ENCODE data around the gene CC2D2B.

The CC2D2B gene

GRCh38 chr10:95988702-95989101, 80.9 kb downstream of the CC2D2B start:
- TF ChIP-seq, protein P1, sequence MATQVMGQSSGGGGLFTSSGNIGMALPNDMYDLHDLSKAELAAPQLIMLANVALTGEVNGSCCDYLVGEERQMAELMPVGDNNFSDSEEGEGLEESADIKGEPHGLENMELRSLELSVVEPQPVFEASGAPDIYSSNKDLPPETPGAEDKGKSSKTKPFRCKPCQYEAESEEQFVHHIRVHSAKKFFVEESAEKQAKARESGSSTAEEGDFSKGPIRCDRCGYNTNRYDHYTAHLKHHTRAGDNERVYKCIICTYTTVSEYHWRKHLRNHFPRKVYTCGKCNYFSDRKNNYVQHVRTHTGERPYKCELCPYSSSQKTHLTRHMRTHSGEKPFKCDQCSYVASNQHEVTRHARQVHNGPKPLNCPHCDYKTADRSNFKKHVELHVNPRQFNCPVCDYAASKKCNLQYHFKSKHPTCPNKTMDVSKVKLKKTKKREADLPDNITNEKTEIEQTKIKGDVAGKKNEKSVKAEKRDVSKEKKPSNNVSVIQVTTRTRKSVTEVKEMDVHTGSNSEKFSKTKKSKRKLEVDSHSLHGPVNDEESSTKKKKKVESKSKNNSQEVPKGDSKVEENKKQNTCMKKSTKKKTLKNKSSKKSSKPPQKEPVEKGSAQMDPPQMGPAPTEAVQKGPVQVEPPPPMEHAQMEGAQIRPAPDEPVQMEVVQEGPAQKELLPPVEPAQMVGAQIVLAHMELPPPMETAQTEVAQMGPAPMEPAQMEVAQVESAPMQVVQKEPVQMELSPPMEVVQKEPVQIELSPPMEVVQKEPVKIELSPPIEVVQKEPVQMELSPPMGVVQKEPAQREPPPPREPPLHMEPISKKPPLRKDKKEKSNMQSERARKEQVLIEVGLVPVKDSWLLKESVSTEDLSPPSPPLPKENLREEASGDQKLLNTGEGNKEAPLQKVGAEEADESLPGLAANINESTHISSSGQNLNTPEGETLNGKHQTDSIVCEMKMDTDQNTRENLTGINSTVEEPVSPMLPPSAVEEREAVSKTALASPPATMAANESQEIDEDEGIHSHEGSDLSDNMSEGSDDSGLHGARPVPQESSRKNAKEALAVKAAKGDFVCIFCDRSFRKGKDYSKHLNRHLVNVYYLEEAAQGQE (IDR thresholded peaks at IDR 0.05; ENCODE audit: low read depth): no peak
- no peak for TF ChIP-seq TCF12 (IDR thresholded peaks at IDR 0.05; ENCODE audit: low read depth)
- no peak for TF ChIP-seq TEAD4 (IDR thresholded peaks at IDR 0.05)
- peak; percentile 25; the same call in 1 of the 2 replicates for TF ChIP-seq RAD21 (IDR thresholded peaks at IDR 0.05; ENCODE audit: low read depth)

DNA sequence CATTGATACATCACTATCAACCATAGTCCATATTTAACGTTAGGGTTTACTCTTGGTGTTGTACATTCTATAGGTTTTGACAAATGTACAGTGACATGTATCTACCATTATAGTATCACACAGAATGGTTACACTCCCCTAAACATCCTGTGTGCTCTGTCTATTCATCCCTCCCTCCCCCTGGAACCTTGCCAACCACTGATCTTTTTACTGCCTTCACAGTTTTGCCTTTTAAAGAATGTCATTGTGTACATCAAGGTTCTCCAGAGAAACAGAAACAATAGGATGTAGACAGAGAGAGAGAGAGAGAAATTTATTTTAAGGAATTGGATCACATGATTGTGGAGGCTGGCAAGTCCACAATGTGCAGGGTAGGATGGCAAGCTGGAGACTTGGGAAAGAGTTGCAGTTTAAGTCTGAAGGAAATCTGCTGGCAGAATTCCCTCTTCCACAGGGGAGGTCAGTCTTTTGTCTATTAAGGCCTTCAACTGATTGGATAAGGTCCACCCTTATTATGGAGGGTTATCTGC, 90.5 kb downstream of the CC2D2B start:
- TF ChIP-seq EGR1 (IDR thresholded peaks at IDR 0.05) (no peak), YY1 (IDR thresholded peaks at IDR 0.05; ENCODE audit: low read depth) (no peak), RAD21 (IDR thresholded peaks at IDR 0.05; ENCODE audit: low read depth) (no peak), TCF12 (IDR thresholded peaks at IDR 0.05; ENCODE audit: low read depth) (no peak), ZBTB7A (IDR thresholded peaks at IDR 0.05; ENCODE audit: low read depth) (no peak), TAF1 (IDR thresholded peaks at IDR 0.05; ENCODE audit: low read depth) (no peak), FOXM1 (IDR thresholded peaks at IDR 0.05; ENCODE audit: borderline replicate concordance, low read depth) (no peak), USF1 (IDR thresholded peaks at IDR 0.05) (no peak)
- TF ChIP-seq, protein P1 (IDR thresholded peaks at IDR 0.05; ENCODE audit: low read depth): no peak

DNA sequence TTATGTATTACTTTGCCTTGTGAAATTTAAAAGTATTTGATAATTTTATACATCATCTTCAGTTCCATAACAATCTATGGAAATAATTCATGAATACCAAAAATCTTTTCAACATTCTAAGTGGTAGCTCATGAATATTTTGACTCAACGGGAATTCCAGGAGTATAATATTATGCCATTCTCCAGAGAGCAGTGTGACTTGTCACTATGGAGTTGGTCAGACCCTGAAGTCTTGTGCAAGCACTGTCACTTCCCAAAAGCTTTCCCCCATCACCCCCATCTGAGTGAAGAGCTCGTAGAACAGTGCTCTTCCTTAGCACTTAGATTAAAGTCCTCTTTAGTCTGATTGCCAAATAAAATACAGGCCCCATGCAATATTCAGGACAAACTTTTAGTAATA, 106.2 kb downstream of the CC2D2B start:
- TF ChIP-seq USF1 (IDR thresholded peaks at IDR 0.05): no peak

- TF ChIP-seq EGR1 (IDR thresholded peaks at IDR 0.05) (no peak), YY1 (IDR thresholded peaks at IDR 0.05; ENCODE audit: low read depth) (no peak), NFIC (IDR thresholded peaks at IDR 0.05) (no peak), MAX (IDR thresholded peaks at IDR 0.05) (no peak), CREB1 (IDR thresholded peaks at IDR 0.05; ENCODE audit: low read depth) (no peak), FOXM1 (IDR thresholded peaks at IDR 0.05; ENCODE audit: borderline replicate concordance, low read depth) (no peak), ZBTB7A (IDR thresholded peaks at IDR 0.05; ENCODE audit: low read depth) (no peak), RAD21 (IDR thresholded peaks at IDR 0.05; ENCODE audit: low read depth) (no peak), CEBPB (IDR thresholded peaks at IDR 0.05) (no peak), USF1 (IDR thresholded peaks at IDR 0.05) (no peak), EP300 (IDR thresholded peaks at IDR 0.05; ENCODE audit: borderline replicate concordance) (no peak), TAF1 (IDR thresholded peaks at IDR 0.05; ENCODE audit: low read depth) (no peak), TCF12 (IDR thresholded peaks at IDR 0.05; ENCODE audit: low read depth) (no peak), TEAD4 (IDR thresholded peaks at IDR 0.05) (no peak)
- TF ChIP-seq, protein P1 (IDR thresholded peaks at IDR 0.05; ENCODE audit: low read depth): no peak
Measured at GRCh38 chr10:96014473-96015102, 106.8 kb downstream of the CC2D2B start.
